ENCODE results near the gene TMEM175.

DNA sequence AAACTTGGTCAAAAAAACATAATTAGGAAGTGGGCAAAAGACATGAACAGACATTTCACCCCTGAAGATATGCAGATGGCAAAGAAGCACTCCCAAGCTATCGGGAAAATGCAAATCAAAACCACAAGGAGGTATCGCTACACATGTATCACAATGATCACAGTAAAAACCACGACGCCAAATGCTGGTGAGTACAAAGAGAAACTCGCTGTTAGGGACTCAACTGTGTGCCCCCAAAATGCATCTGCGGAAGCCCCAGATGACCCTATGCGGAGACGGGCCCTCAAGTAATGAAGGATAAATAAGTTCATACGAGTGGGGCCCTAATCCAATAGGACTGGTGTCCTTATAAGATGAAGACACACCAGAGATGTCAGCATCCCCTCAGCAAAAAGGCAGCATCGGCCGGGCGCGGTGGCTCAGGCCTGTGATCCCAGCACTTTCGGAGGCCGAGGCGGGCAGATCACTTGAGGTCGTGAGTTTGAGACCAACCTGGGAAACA is 10.4 kb upstream of the TMEM175 start:
- TF ChIP-seq POLR2A (IDR thresholded peaks at IDR 0.05; ENCODE audit: low read length) (no peak), GATA1 (IDR thresholded peaks at IDR 0.05; ENCODE audit: low read depth, low read length) (no peak)
